GM10266 (cell line): ENCODE results near the gene MYADML2.
A peak's percentile ranks its signal among the peaks of the same experiment; 100 is the strongest.

Experiments
- DNase-seq: peaks from one replicate; pipeline ENCODE4 v3.0.0; 2012; ENCODE audit errors: extremely low spot score
- CTCF ChIP-seq: IDR thresholded peaks from 2 replicates; pipeline ENCODE4 v1.5.1; 2012; ENCODE audit warnings: mild to moderate bottlenecking, low read depth; ENCODE audit not compliant: control insufficient read depth, insufficient read depth; ENCODE audit errors: missing control alignments

Gene MYADML2

GRCh38 chr17:81966343-81967243 is 19.6 kb upstream of the MYADML2 start:
- DNase-seq = no peak
- no peak for TF ChIP-seq CTCF

- TF ChIP-seq CTCF = no peak
These were observed 17.2 kb upstream of the MYADML2 start for GRCh38 chr17:81964081-81964849.

GRCh38 chr17:81962499-81963441 is 15.7 kb upstream of the MYADML2 start:
- DNase-seq = no peak
- no peak for TF ChIP-seq CTCF

More at GRCh38 chr17:81964081-81964849, 17.2 kb upstream of the MYADML2 start:
- no peak for DNase-seq

- DNase-seq = no peak
- TF ChIP-seq CTCF = no peak
These were observed 14.8 kb upstream of the MYADML2 start for GRCh38 chr17:81961521-81962498.

- DNase-seq = no peak
- TF ChIP-seq CTCF = peak; percentile 2
These were observed 14.1 kb upstream of the MYADML2 start, which contains the start of gene NOTUM for GRCh38 chr17:81961087-81961511. TSS of gene NOTUM (minus strand) at chr17:81961187. CDS start at chr17:81960909, 278 bp downstream.
